Nephron progenitor cell (in vitro differentiated cells): ENCODE data around the gene RCAN1.
"Not testable (repeated sequence)": the region's sequence is repeated elsewhere in the genome, so short reads cannot be mapped to it uniquely, and the experiment has no call there.

Experiments used
- DNase-seq: peaks from one replicate; pipeline ENCODE4 v3.0.0; 2021
- H3K27ac Mint-ChIP-seq: 2 replicates; pipeline ENCODE4 v1.8.0; 2021; ENCODE audit warnings: mild to moderate bottlenecking, moderate library complexity, mixed read lengths
- H3K27me3 Mint-ChIP-seq: 2 replicates; pipeline ENCODE4 v1.8.0; 2021; ENCODE audit warnings: mild to moderate bottlenecking, low read depth, mixed read lengths; ENCODE audit not compliant: poor library complexity
- H3K36me3 Mint-ChIP-seq: 2 replicates; pipeline ENCODE4 v1.8.0; 2021; ENCODE audit warnings: low read depth, mixed read lengths
- H3K4me1 Mint-ChIP-seq: 2 replicates; pipeline ENCODE4 v1.8.0; 2021; ENCODE audit warnings: mixed read lengths
- H3K4me3 Mint-ChIP-seq: 2 replicates; pipeline ENCODE4 v1.8.0; 2021; ENCODE audit warnings: mild to moderate bottlenecking, moderate library complexity, mixed read lengths
- H3K9me3 Mint-ChIP-seq: 2 replicates; pipeline ENCODE4 v1.8.0; 2021; ENCODE audit warnings: mild to moderate bottlenecking, moderate library complexity, mixed read lengths
- TF ChIP-seq, protein P1 (sequence below): fragments of 200-600 bp; sonication (generic); IDR thresholded peaks from 2 replicates; pipeline ENCODE4 v1.5.0; 2021; ENCODE audit warnings: antibody characterized with exemption

RCAN1 gene

DNA sequence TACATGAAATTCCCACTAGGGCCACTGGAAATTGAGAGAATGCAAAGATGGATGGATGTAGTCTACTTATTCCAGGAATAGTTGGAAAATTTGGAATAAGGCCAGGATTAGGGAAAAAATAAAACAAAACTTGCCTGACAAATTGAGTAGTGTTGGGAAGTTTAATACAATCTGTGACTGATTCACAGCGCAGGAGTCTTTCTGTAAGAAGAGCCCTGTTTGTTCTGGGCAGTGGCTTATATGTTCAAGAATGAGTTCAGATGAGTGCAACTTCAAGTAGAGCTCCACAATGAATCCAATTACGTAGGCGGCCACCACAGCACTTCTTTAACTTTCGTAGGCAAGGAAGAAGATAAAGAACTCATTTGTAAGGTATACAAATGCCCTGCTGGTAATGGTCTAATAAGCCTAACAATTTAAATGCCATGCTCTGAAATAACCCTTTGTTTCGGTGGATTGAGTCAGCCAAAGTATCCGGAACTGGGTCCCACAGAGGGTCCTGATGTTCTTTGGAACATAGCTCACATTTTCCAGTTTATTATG, 55.8 kb downstream of the RCAN1 start:
- peaks cover 11% of the 10 kb centered on the region for H3K27me3 Mint-ChIP-seq
- DNase-seq = no peak
- H3K4me1 Mint-ChIP-seq = no peaks in the 10 kb centered on the region
- TF ChIP-seq, protein P1, sequence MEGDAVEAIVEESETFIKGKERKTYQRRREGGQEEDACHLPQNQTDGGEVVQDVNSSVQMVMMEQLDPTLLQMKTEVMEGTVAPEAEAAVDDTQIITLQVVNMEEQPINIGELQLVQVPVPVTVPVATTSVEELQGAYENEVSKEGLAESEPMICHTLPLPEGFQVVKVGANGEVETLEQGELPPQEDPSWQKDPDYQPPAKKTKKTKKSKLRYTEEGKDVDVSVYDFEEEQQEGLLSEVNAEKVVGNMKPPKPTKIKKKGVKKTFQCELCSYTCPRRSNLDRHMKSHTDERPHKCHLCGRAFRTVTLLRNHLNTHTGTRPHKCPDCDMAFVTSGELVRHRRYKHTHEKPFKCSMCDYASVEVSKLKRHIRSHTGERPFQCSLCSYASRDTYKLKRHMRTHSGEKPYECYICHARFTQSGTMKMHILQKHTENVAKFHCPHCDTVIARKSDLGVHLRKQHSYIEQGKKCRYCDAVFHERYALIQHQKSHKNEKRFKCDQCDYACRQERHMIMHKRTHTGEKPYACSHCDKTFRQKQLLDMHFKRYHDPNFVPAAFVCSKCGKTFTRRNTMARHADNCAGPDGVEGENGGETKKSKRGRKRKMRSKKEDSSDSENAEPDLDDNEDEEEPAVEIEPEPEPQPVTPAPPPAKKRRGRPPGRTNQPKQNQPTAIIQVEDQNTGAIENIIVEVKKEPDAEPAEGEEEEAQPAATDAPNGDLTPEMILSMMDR = no peak
- peaks cover 15% of the 10 kb centered on the region for H3K9me3 Mint-ChIP-seq
- H3K36me3 Mint-ChIP-seq = peaks cover 12% of the 10 kb centered on the region
- no peak overlapping the region for H3K27ac Mint-ChIP-seq
- no peak overlapping the region for H3K4me3 Mint-ChIP-seq

DNA sequence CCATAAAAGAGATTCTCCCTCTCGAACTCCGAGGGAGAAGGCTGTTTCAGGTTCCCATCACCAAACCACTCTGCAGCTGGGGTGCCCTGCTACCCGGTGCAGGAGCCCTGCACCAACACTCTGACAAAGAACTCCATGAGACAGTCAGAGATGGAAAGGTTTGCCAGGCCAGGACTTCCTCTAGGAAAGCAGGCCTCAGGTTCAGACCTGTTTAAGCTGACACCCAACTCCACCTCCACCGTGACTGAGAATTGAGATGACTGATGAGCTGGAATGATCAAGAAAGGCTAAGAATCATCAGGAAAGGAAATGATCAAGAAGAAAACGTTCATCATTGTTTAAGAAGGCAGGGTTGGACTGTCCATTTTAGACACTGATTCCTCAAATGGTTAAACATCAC, 56.7 kb downstream of the RCAN1 start:
- Mint-ChIP-seq H3K27ac (no peak overlapping the region), H3K9me3 (peaks cover 16% of the 10 kb centered on the region), H3K27me3 (peaks cover 8% of the 10 kb centered on the region), H3K4me1 (no peaks in the 10 kb centered on the region), H3K4me3 (no peak overlapping the region), H3K36me3 (peaks cover 13% of the 10 kb centered on the region)
- DNase-seq = no peak
- TF ChIP-seq, protein P1 = no peak

DNA sequence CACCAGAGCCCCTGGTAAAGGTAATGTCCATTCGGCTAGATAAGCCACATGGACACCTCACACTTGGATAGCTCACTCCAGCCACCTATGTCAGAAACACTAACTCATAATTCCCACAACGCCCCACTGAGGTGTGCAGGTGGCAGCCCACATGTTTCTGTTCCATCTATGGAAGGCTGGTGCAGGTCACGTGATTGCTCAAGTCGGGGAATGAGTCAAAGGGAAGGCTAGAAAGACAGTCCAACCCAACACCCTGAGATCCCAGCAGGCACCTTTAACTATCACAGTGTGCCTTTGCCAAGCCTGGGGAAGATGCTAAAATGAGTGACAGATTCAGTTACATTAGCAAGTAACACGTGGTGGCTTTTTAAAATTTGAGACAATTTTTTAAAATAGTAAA, 57.7 kb downstream of the RCAN1 start:
- H3K9me3 Mint-ChIP-seq = peaks cover 19% of the 10 kb centered on the region
- H3K36me3 Mint-ChIP-seq = peaks cover 13% of the 10 kb centered on the region
- H3K27ac Mint-ChIP-seq = no peak overlapping the region
- H3K4me3 Mint-ChIP-seq = no peak overlapping the region
- DNase-seq = no peak
- TF ChIP-seq, protein P1 = no peak
- H3K4me1 Mint-ChIP-seq = no peaks in the 10 kb centered on the region
- peaks cover 8% of the 10 kb centered on the region for H3K27me3 Mint-ChIP-seq

DNA sequence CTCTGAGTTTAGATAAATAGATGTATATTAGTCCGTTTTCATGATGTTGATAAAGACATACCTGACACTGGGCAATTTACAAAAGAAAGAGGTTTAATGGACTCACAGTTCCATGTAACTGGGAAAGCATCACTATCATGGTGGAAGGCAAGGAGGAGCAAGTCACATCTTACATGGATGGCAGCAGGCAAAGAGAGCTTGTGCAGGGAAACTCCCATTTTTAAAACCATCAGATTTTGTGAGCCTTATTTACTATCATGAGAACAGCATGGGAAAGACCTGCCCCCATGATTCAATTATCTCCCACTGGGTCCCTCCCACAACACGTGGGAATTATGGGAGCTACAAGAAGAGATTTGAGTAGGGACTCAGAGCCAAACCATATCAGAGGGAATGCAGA, 60.2 kb downstream of the RCAN1 start:
- Mint-ChIP-seq H3K36me3 (peaks cover 13% of the 10 kb centered on the region), H3K9me3 (peaks cover 19% of the 10 kb centered on the region)
- H3K27me3 Mint-ChIP-seq, H3K4me1 Mint-ChIP-seq, H3K27ac Mint-ChIP-seq, DNase-seq, H3K4me3 Mint-ChIP-seq: not testable (repeated sequence)

DNA sequence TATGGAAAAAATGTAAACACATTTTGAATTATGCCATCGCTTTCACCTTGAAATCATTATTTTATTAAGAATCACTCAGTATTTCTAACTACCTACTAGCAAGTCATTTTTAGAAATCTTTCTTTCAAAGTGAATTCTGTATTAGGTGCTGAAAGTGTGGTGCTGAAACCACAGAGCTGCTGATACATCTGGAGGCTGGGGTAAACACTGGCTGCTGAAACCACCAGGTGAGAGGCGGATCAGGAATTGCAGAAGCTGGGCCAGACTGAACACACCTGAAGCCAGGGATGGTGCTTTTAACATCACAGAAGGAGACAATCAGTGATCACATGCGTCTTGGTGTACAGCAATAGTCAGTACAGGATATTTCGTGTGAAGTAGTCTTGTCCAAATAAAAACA, 60.7 kb downstream of the RCAN1 start:
- DNase-seq = no peak
- H3K4me3 Mint-ChIP-seq = no peak overlapping the region
- peaks cover 5% of the 10 kb centered on the region for H3K27me3 Mint-ChIP-seq
- H3K9me3 Mint-ChIP-seq = peaks cover 19% of the 10 kb centered on the region
- peaks cover 13% of the 10 kb centered on the region for H3K36me3 Mint-ChIP-seq
- no peaks in the 10 kb centered on the region for H3K4me1 Mint-ChIP-seq
- TF ChIP-seq, protein P1 = no peak
- H3K27ac Mint-ChIP-seq = no peak overlapping the region

DNA sequence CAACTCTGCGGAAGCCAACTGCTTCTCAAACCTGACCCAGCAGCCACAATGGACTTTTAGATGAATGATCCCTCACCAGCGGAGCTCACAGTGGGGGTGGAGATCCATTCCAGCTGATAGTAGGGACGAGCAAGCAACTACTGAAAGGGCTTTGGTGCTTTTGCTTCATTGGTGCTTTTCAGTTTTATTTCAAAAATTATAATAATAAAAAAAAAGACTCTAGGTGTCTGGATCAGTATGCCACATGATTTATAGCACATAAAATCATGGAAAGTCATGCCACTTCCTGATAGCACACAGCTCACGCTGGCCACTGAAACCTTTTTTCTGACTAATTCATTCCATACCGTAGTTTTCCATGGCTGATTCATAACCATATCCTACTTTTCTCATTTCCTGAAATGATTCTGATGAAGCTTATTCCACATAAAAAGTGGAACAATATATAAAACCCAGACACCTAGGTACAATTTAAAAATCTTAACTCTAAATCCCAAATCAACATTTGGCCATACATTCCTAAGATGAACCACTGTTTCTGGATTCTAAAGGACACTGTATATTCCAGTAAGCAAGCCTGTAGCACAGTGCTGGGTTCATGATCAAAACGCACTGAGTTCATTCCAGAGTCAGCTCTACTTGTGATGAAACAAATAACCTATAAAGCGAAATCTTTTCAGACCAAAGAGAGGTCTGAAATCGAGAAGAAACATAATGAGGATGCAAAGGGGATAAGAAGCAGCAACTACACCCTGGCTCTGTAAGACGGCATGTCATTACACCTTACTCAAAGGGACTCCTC, 61.6 kb downstream of the RCAN1 start:
- Mint-ChIP-seq H3K4me3 (no peak overlapping the region), H3K36me3 (peaks cover 13% of the 10 kb centered on the region), H3K4me1 (no peaks in the 10 kb centered on the region), H3K9me3 (peaks cover 19% of the 10 kb centered on the region), H3K27ac (no peak overlapping the region), H3K27me3 (no peaks in the 10 kb centered on the region)
- no peak for DNase-seq
- TF ChIP-seq, protein P1 = no peak
